HG02884 (cell line): ENCODE data around the gene PRAC1.

Experiments used
- ATAC-seq: cut with Tn5 transposase; IDR thresholded peaks from one replicate; pipeline ENCODE4 v1.9.1; 2021; ENCODE audit warnings: mild to moderate bottlenecking, moderate library complexity; ENCODE audit not compliant: unreplicated experiment

PRAC1 gene

DNA sequence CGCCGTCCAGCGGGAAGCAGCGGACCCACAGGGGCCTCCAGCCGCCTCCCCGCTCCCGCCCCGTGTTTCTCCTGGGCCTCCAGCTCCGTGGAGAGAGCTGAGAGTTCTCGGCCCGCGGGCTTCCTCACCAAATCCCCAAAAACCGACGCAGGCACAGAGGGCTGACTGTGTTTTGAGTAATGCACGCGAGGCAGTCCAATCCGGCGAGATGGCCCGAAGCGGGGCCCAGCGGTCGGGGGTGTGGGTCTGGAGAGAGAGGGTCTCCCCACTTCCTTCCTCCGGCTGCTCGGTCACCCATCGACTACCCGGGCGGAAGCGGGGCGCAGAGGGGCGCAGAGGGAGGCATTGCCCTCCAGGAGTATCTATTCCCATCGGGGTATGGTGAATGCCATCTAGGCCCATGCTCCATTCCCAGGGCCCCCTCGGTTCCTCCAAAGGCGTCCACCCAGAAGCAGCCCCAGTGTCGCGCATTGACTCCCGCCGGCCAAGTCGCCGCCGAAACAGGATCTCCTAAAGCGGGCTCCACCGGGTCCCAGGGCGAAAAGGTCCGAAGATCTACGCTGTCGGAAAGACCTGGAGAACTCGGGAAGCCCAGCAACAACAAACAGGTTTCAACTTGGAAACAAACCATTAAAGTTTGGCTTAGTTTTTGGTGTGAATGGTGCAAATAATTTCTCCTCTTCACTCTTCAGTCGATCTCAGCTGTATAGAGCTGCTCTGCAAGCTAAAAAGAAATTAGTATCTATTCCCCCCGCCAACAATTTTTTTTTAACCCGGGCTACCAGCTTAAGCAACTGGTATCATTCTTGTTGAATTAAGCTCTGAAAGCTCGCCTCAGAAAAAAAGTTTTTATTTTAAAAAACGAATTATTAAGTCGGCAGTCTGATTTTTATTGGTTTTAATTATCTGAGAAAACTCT is 25.4 kb upstream of the PRAC1 start:
- ATAC-seq: no peak

DNA sequence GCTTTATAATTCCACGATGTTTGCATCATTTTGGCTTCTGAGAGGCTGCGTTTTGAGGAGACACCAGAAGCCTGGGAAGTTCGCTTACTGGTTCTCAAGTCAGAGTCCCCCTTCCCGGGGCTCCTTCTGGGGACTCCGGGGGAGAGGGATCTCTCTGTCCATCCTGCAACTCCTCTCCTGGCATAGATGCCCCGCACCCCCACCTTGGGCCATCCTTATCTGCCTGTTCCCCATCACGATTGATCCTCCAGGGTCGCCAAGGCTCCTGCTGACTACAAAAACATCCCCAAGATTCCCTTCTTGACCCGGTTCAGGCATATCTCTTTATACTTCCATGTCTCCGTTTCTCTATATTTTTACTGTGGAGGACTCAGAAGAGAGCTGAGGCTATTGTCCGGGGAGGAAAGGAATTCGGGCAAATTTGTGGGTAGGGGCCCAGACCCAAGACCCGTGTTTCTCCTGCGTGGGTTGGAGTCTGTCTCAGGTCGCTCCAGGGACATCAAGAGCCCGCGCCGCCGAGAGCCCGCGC is 24.7 kb upstream of the PRAC1 start:
- ATAC-seq: no peak

- no peak for ATAC-seq
Measured at GRCh38 chr17:48745381-48746275, 23.3 kb upstream of the PRAC1 start.

DNA sequence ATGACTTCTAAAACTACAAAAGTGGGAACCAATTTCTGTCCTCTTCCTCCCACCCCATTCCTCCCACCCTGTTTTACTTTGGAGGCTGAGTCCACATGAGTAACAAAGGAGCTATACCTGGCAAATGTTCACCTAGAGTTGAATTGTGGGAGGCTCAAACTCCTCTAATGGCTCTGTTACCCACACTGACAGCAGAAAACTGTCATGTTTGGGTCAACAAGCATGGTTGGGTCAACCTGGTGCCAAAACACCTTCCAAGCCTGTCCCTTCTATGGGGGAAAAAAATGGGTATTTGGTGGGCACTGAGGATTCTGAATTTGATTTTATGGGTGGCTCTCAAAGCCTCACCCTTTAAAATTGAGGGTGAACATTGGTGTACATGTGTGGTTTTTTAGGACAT is 18.2 kb upstream of the PRAC1 start:
- ATAC-seq: no peak

GRCh38 chr17:48738803-48739526 is 16.6 kb upstream of the PRAC1 start:
- no peak for ATAC-seq

- ATAC-seq: no peak
Measured at GRCh38 chr17:48738424-48738802, 16.1 kb upstream of the PRAC1 start.

DNA sequence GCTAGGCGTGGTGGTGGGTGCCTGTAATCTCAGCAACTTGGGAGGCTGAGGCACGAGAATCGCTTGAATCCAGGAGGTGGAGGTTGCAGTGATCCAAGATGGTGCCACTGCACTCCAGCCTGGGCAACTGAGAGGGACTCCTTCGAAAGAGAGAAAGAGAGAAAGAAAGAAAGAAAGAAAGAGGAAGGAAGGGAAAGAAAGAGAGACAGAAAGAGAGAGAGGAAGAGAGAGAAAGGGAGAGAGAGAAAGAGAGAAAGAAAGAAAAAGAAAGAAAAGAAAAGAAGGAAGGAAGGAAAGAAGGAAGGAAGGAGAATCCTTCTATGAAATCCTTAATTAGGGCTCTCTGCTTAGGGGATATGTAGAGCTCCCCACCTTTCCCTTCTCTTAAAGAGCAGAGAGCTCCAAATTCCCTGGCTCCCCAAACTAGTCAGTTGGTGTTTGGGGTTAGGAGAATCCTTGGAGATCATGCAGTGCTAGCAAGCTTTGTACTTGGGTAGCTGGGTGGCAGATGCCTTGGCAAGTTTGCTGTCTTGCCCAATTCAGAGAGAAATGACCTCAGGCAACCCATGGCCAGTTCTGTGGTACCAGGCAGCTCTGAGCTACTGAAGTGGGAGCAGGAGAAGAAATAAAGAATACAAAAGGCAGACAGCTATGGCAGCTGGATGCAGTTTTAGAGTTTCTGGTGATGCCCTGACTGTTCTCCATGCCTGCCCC is 15.2 kb upstream of the PRAC1 start:
- ATAC-seq: no peak

GRCh38 chr17:48735062-48735351 is 12.7 kb upstream of the PRAC1 start:
- no peak for ATAC-seq

GRCh38 chr17:48734333-48735061 is 12.2 kb upstream of the PRAC1 start:
- no peak for ATAC-seq

- no peak for ATAC-seq
Measured at GRCh38 chr17:48733632-48734328, 11.5 kb upstream of the PRAC1 start.

DNA sequence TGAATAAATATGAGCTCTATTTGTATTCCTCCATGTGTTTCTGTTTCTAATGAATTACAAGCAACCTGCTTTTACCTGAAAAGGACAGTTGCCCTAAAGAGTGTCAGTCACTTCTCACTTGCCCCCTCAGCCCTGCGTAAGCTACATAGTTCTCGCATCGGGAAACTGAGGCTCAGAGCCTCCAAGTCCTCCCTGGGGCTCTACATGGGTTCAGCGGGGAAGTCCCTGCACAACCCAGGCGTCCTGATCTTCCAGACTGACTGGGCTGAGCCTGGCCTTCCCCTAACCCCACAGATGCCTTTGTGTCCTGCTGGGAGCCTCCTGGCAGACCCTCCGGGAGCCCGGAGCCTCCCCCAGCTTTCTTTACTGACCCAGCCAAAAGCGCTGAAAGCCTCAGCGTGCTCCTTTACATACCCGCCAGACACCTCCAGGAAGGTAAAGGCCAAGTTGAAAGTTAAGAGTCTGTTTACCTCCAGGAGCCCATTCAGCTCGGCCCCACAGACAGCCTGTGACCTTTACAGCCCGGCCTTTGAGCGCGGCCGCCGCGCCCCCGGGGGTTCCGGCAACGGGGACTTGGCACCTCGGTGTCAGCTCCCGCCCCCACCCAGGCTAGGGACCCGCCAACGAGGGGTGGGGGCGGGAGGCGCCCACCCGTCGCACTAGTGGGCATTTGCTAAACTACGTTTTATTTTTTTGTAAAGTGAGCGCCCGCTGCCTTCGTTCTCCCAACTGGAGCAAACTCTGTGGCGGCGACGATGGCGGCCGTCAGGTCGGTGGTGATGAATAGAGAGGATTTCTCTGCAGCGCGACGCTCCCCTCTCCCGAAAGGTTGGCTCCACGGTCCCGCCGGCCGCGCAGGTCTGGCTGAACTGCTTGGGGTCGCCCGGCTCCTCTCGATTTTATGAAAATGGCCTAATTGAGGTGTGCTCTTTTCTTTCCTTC is 10.6 kb upstream of the PRAC1 start:
- ATAC-seq: no peak

DNA sequence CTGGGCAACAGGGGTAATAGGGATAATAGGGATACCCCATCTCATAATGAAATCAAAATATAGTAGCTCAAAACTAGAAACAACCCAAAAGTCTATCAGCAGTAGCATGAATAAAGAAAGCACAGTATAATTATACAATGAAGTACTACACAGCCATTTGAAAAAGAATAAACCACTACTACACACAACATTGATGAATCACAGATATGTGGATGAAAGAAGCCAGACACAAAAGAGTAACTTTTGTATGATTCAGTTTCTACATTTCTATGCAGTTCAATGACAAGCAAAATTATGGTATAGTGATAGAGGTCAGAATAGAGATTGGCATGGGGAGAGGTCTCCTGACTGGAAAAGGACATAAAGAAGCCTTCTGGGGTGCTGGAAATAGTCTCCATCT is 9.0 kb upstream of the PRAC1 start:
- ATAC-seq: no peak

DNA sequence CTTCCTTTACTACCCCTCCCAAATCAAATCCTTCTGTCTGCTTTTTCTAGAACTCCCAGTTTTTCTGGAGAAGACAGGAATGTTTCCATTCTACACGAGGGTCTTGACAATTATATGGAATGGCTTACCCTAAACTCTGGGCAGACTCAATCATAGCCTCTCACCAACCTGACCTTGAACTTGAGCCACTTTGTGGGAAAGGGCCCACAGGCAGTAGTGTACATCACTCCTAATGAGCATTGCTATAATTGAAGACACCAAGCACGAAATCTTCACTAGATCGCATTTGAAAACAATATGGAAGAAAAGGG is 7.9 kb upstream of the PRAC1 start:
- no peak for ATAC-seq

DNA sequence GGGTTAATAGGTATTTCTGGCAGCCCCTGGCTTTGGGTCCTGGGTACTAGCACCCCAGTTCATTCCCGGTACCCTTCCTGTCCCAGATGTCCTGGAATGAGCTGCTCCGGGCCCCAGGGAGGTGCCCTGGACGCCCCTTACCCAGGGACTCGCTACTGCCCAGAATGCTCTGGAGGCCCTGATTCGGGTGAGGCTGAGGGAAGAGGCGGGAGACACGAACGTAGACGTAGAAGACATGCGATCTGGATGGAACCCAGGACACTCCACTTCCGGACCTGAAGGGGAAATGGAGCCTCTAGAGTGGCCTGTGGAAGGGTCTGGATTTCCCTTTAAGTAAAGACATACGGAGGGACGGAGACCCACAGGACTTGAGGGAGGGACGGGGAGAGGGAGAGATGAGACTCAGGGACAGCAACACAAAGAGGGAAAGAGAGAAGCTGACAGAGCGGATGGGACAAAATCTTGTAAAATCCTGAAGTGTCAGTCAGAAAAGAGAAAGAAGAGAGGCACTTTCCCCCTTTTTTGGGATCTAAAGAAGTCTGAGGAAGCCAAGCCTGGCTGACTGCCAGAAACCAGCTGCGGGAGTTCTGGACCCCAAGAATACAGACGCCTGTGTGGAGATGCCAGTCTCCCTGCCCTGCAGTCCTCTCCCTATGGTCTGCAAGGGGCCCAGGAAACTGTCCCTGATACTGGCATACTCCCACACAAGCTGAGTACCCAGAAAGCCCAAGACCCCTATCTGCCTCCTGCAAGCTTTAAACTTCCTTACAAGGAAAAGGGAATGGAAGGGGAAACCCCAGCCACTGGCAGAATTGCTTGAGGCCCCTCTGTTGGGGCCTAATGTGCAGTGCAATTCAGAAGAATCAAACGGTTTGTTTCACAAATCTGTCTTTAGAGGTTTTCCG is 7.3 kb upstream of the PRAC1 start:
- no peak for ATAC-seq

DNA sequence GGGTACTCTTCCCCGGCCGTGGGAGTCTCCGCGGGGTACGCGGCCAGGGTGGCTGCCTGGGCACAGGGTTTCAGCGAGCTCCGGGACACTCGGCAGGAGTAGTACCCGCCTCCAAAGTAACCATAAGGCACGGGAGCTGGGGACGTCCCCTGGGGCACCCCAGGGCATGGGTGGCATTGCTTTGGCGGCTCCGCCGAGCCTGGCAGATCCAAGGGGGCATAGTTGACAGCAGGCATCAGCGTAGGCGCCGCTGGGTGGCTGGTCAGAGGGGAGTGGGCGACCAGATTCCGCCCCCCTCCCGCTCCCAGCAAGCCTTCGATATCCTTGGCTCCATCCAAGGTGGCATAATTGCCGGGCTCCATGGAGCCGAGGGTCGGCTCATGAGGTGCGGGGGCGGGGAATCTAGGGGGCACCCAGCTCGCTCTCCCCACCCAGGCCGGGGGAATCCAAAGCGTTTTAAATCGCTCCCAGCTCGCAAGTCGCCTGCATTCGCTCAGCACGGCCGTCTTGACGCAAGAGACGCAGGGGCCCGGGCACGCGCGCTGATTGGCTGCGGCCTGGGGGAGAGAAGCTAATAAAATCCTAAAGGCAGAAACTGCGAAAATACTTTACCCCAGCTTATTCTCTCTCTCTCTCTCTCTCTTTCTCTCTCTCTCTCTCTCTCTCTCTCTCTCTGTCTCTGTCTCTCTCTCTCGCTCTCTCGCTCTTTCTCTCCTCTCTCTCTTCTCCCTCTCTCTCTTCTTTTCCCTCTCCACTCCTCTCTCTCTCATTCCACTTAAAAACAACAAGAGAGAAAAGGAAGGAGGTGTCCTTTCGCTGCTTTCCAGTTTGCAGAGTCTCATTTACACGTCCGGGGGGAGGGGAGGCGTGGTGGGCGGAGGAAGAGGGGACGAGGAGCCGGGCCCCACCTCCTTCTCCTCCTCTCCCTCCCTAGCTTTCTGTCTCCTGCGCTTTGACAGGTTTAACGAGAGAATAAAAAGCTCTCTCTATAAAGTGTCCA is 6.2 kb upstream of the PRAC1 start, which contains the start of gene HOXB13:
Gene HOXB13 (minus strand): TSS at position 519 of the 1,000 bp plus-strand sequence. CDS start 157 bp downstream, at position 362.
- ATAC-seq: no peak
